ENCODE results near the gene ARHGAP42.

- TF ChIP-seq POLR2AphosphoS5 (IDR thresholded peaks at IDR 0.05) (no peak), CTCF (IDR thresholded peaks at IDR 0.05 in 8 of 11, conservative IDR thresholded peaks at IDR 0.05 in 3 of 11) (no peak)
Measured at GRCh38 chr11:101030015-101030414, 342.9 kb downstream of the ARHGAP42 start.

Data from spleen (tissue), 7 donors.